K562 (cell line): ENCODE data around the gene YPEL5. TPM values are rescaled to one million over a fixed set of nuclear protein-coding genes. Genes with fewer than 3 reads are reported as not detected.
A peak's percentile ranks its signal among the peaks of the same experiment; 100 is the strongest.

Experiments
- BMI1 ChIP-seq: fragments of 150-350 bp; IDR thresholded peaks from 2 replicates; pipeline ENCODE4 v1.6.1; 2014; ENCODE audit warnings: low read length
- DPF2 ChIP-seq: fragments of 450-650 bp; IDR thresholded peaks from 2 replicates; pipeline ENCODE4 v1.6.1; 2016
- EP400 ChIP-seq: fragments of 450-650 bp; IDR thresholded peaks from 2 replicates; pipeline ENCODE4 v1.6.1; 2017; ENCODE audit warnings: antibody characterized with exemption, mild to moderate bottlenecking, moderate library complexity
- ETV5 ChIP-seq: sonication (generic); formaldehyde crosslinking; IDR thresholded peaks from 2 replicates; pipeline ENCODE4 v1.4.0; 2020; ENCODE audit warnings: low read depth, mild to moderate bottlenecking, missing genetic modification reagents
- GATAD2A ChIP-seq: fragments of 450-650 bp; IDR thresholded peaks from 2 replicates; pipeline ENCODE4 v1.6.1; 2017
- HDAC2 ChIP-seq: fragments of 450-650 bp; IDR thresholded peaks from 2 replicates; pipeline ENCODE4 v1.6.1; 2016; ENCODE audit warnings: mild to moderate bottlenecking
- MTA2 ChIP-seq: fragments of 450-650 bp; IDR thresholded peaks from 2 replicates; pipeline ENCODE4 v1.6.1; 2016; ENCODE audit warnings: low read depth
- MYBL2 ChIP-seq, 2 experiments: fragments of 450-650 bp in 1 of 2; sonication (generic) in 1 of 2; formaldehyde crosslinking in 1 of 2; IDR thresholded peaks; 2 replicates each; pipeline versions ENCODE4 v1.6.1 to v1.8.1; 2017 to 2022; ENCODE audit warnings: borderline replicate concordance in 1 of 2, inconsistent platforms in 1 of 2, low read depth in 1 of 2, mild to moderate bottlenecking in 1 of 2, missing genetic modification reagents in 1 of 2, moderate library complexity in 1 of 2
- NEUROD1 ChIP-seq: fragments of 150-350 bp; IDR thresholded peaks from 2 replicates; pipeline ENCODE4 v1.6.1; 2014; ENCODE audit warnings: borderline replicate concordance, low read length, low read depth; ENCODE audit not compliant: partially characterized antibody
- PHB2 ChIP-seq: fragments of 450-650 bp; IDR thresholded peaks from 2 replicates; pipeline ENCODE4 v1.6.1; 2017; ENCODE audit warnings: low read depth
- POLR3G ChIP-seq: IDR thresholded peaks from 2 replicates; pipeline ENCODE4 v1.6.1; 2011; ENCODE audit not compliant: insufficient read length, insufficient replicate concordance; ENCODE audit errors: extremely low read depth
- RBBP5 ChIP-seq: fragments of 200-600 bp; sonication (generic); IDR thresholded peaks from 2 replicates; pipeline ENCODE4 v1.6.1; 2012; ENCODE audit warnings: borderline replicate concordance, mild to moderate bottlenecking, low read length, control low read depth, inconsistent platforms; ENCODE audit not compliant: insufficient read depth, poor library complexity, severe bottlenecking
- RFX5 ChIP-seq: IDR thresholded peaks from 2 replicates; pipeline ENCODE4 v1.6.1; 2011; ENCODE audit warnings: low read depth, mild to moderate bottlenecking, improper control_type of control experiment, low read length
- SAFB ChIP-seq: fragments of 200-400 bp; formaldehyde crosslinking; IDR thresholded peaks from 2 replicates; pipeline ENCODE4 v1.6.1; 2017; ENCODE audit warnings: low read depth, low read length, borderline replicate concordance
- SETDB1 ChIP-seq: IDR thresholded peaks from one replicate; pipeline ENCODE4 v1.6.1; 2012; ENCODE audit warnings: low read length, control low read depth, inconsistent platforms
- SNAPC5 ChIP-seq: fragments of 250-450 bp; sonication (Bioruptor Pico); IDR thresholded peaks from 2 replicates; pipeline ENCODE4 v1.8.0; 2021; ENCODE audit warnings: moderate library complexity, mild to moderate bottlenecking, inconsistent platforms
- SP2 ChIP-seq: IDR thresholded peaks from 2 replicates; pipeline ENCODE4 v1.6.1; 2011; ENCODE audit warnings: mild to moderate bottlenecking, low read depth, low read length, moderate library complexity; ENCODE audit not compliant: poor library complexity, severe bottlenecking; ENCODE audit errors: extremely low read depth
- TGIF2 ChIP-seq: sonication (generic); formaldehyde crosslinking; IDR thresholded peaks from 2 replicates; pipeline ENCODE4 v1.8.1; 2022; ENCODE audit warnings: mild to moderate bottlenecking, missing genetic modification reagents, moderate library complexity
- USF2 ChIP-seq: sonication (generic); formaldehyde crosslinking; IDR thresholded peaks from 2 replicates; pipeline ENCODE4 v1.5.0; 2020; ENCODE audit warnings: missing genetic modification reagents
- ZBTB43 ChIP-seq: sonication (generic); formaldehyde crosslinking; IDR thresholded peaks from 2 replicates; pipeline ENCODE4 v1.8.0; 2023; ENCODE audit warnings: mild to moderate bottlenecking, missing genetic modification reagents
- ZFP36 ChIP-seq: fragments of 150-350 bp; IDR thresholded peaks from 2 replicates; pipeline ENCODE4 v1.6.1; 2018; ENCODE audit warnings: low read length, low read depth; ENCODE audit not compliant: partially characterized antibody
- ZNF146 ChIP-seq: IDR thresholded peaks from one replicate; pipeline ENCODE4 v1.6.1; 2018; ENCODE audit warnings: missing compliant biosample characterization; ENCODE audit not compliant: unreplicated experiment
- ZNF592 ChIP-seq: fragments of 450-650 bp; IDR thresholded peaks from 2 replicates; pipeline ENCODE4 v1.6.1; 2017; ENCODE audit warnings: antibody characterized with exemption, mild to moderate bottlenecking
- ZNF717 ChIP-seq: fragments of 250-450 bp; sonication (Bioruptor Pico); IDR thresholded peaks from 2 replicates; pipeline ENCODE4 v1.5.0; 2021
- polyA plus RNA-seq, 8 experiments: library from polyadenylated mRNA; depleted of rRNA in 4 of 8; stranded (reverse) in 5 of 8; unstranded in 3 of 8; fragments of >200 nt; fragmentation: Nextera tagmentation in 2 of 8; fragmentation: Illumina TruSeq in 1 of 8; extraction: Ambion mirVana in 2 of 8; extraction: Trizol in 1 of 8; gene quantifications; 2 replicates each; pipeline versions ENCODE4 v1.2.1 to v1.2.3, GENCODE V29; 2011 to 2014; ENCODE audit warnings: inconsistent platforms in 1 of 8, missing spikeins in 1 of 8
- total RNA-seq, 7 experiments: library from RNA; depleted of rRNA in 6 of 7; stranded (reverse); fragments of >200 nt in 6 of 7; fragmentation: Illumina TruSeq in 2 of 7; extraction: Trizol in 2 of 7; gene quantifications; 2 replicates each; pipeline versions ENCODE4 v1.2.1 to v1.2.3, GENCODE V29; 2011 to 2021; ENCODE audit warnings: low replicate concordance in 1 of 7

YPEL5 gene
- total and polyA plus RNA-seq, 9 of the 15 experiments (the other 6 are each of a cell fraction or from before 2014, with no cell fraction given): 5.4 to 34.4 (median 12.3) TPM

- TF ChIP-seq POLR3G (no peak), RFX5 (no peak), SP2 (no peak), RBBP5 (peak; percentile 64), SAFB (no peak), BMI1 (no peak), ZBTB43 (CRISPR knock-in tag) (no peak), ZNF592 (peak; percentile 84), MTA2 (no peak), ZNF146 (CRISPR knock-in tag) (no peak), USF2 (no peak), PHB2 (no peak), SNAPC5 (CRISPR knock-in tag) (no peak), NEUROD1 (no peak), ZNF717 (CRISPR knock-in tag) (no peak), ZFP36 (peak; percentile 17), DPF2 (peak; percentile 59; the same call in 1 of the 2 replicates), HDAC2 (0 out of 2 replicates have a peak, but pooled peaks have one; percentile 39), SETDB1 (no peak), EP400 (peak; percentile 7; the same call in 1 of the 2 replicates), GATAD2A (no peak), ETV5 (CRISPR knock-in tag) (peak; percentile 60; the same call in 1 of the 2 replicates), TGIF2 (no peak), MYBL2 (IDR thresholded peaks at IDR 0.05; ENCODE audit: low read depth) (no peak), MYBL2 (CRISPR knock-in tag; IDR thresholded peaks at IDR 0.05; ENCODE audit: borderline replicate concordance) (no peak)
These were observed 46.4 kb downstream of the YPEL5 start (continued) for GRCh38 chr2:30193104-30193681.
